H9 (cell line): Measurements from ENCODE around the gene GLYR1. TPM values are rescaled to one million over a fixed set of nuclear protein-coding genes. Genes with fewer than 3 reads are reported as not detected.

Source experiments
- DNase-seq: peaks from one replicate; pipeline ENCODE4 v3.0.0-alpha.2; 2017
- H2AFZ ChIP-seq: one replicate; pipeline ENCODE4 v1.6.1; 2013; ENCODE audit warnings: mild to moderate bottlenecking, low read length, control low read depth, moderate library complexity
- H2AK5ac ChIP-seq: 2 replicates; pipeline ENCODE4 v1.6.1; 2013; ENCODE audit warnings: low read length, control low read depth, mixed read lengths; ENCODE audit not compliant: insufficient read length
- H2BK120ac ChIP-seq: one replicate; pipeline ENCODE4 v1.6.1; 2013; ENCODE audit warnings: low read depth, mild to moderate bottlenecking, low read length, control low read depth, inconsistent platforms; ENCODE audit not compliant: poor library complexity, severe bottlenecking
- H2BK12ac ChIP-seq: 2 replicates; pipeline ENCODE4 v1.6.1; 2013; ENCODE audit warnings: low read length, control low read depth, mixed read lengths, low read depth; ENCODE audit not compliant: insufficient read length
- H2BK15ac ChIP-seq: 2 replicates; pipeline ENCODE4 v1.6.1; 2013; ENCODE audit warnings: low read depth, low read length, control low read depth
- H2BK20ac ChIP-seq: one replicate; pipeline ENCODE4 v1.6.1; 2013; ENCODE audit warnings: low read depth, mild to moderate bottlenecking, low read length, control low read depth, inconsistent platforms; ENCODE audit not compliant: poor library complexity, severe bottlenecking
- H2BK5ac ChIP-seq: 2 replicates; pipeline ENCODE4 v1.6.1; 2013; ENCODE audit warnings: low read length, control low read depth, mixed read lengths; ENCODE audit not compliant: insufficient read length
- H3K14ac ChIP-seq: 2 replicates; pipeline ENCODE4 v1.6.1; 2013; ENCODE audit warnings: low read length, control low read depth; ENCODE audit not compliant: insufficient read depth
- H3K18ac ChIP-seq: 2 replicates; pipeline ENCODE4 v1.6.1; 2013; ENCODE audit warnings: low read depth, mild to moderate bottlenecking, mixed read lengths, low read length, control low read depth; ENCODE audit not compliant: insufficient read length
- H3K23ac ChIP-seq: 2 replicates; pipeline ENCODE4 v1.6.1; 2013; ENCODE audit warnings: low read length, control low read depth, mixed read lengths, low read depth; ENCODE audit not compliant: insufficient read length
- H3K23me2 ChIP-seq: 2 replicates; pipeline ENCODE4 v1.6.1; 2013; ENCODE audit warnings: low read depth, mild to moderate bottlenecking, mixed read lengths, low read length, control low read depth; ENCODE audit not compliant: insufficient read length, poor library complexity, severe bottlenecking
- H3K27ac ChIP-seq: 2 replicates; pipeline ENCODE4 v1.5.1; 2013; ENCODE audit warnings: low read length, control low read depth, mixed read lengths, low read depth; ENCODE audit not compliant: insufficient read length
- H3K27me3 ChIP-seq: 2 replicates; pipeline ENCODE4 v1.6.1; 2013; ENCODE audit warnings: low read length, control low read depth, inconsistent platforms; ENCODE audit not compliant: insufficient read depth
- H3K4ac ChIP-seq: 2 replicates; pipeline ENCODE4 v1.6.1; 2013; ENCODE audit warnings: low read depth, mild to moderate bottlenecking, control low read depth, inconsistent platforms, low read length, moderate library complexity
- H3K4me1 ChIP-seq: 2 replicates; pipeline ENCODE4 v1.6.1; 2013; ENCODE audit warnings: low read length, control low read depth, inconsistent platforms; ENCODE audit not compliant: insufficient read depth
- H3K4me2 ChIP-seq: 2 replicates; pipeline ENCODE4 v1.6.1; 2013; ENCODE audit warnings: low read length, control low read depth, mixed read lengths; ENCODE audit not compliant: insufficient read length, insufficient read depth
- H3K56ac ChIP-seq: 2 replicates; pipeline ENCODE4 v1.6.1; 2013; ENCODE audit warnings: low read depth, mild to moderate bottlenecking, mixed read lengths, low read length, control low read depth; ENCODE audit not compliant: insufficient read length
- H3K79me1 ChIP-seq: 2 replicates; pipeline ENCODE4 v1.6.1; 2013; ENCODE audit warnings: low read depth, mild to moderate bottlenecking, moderate library complexity, low read length, control low read depth, inconsistent platforms; ENCODE audit not compliant: insufficient read depth, poor library complexity, severe bottlenecking
- H3K79me2 ChIP-seq: 2 replicates; pipeline ENCODE4 v1.6.1; 2013; ENCODE audit warnings: low read length, control low read depth, inconsistent platforms; ENCODE audit not compliant: insufficient read depth
- H3K9ac ChIP-seq: 2 replicates; pipeline ENCODE4 v1.6.1; 2013; ENCODE audit warnings: low read length, control low read depth, mixed read lengths; ENCODE audit not compliant: insufficient read length; ENCODE audit errors: extremely low read depth
- H3K9me3 ChIP-seq: one replicate; pipeline ENCODE4 v1.6.1; 2013; ENCODE audit warnings: low read depth, low read length, inconsistent platforms; ENCODE audit not compliant: control insufficient read depth
- H3T11ph ChIP-seq: one replicate; pipeline ENCODE4 v1.6.1; 2013; ENCODE audit warnings: mild to moderate bottlenecking, low read length, control low read depth, inconsistent platforms
- H4K20me1 ChIP-seq: one replicate; pipeline ENCODE4 v1.6.1; 2013; ENCODE audit not compliant: control insufficient read depth, insufficient read length, insufficient read depth
- H4K5ac ChIP-seq: 2 replicates; pipeline ENCODE4 v1.6.1; 2013; ENCODE audit warnings: low read depth, mild to moderate bottlenecking, mixed read lengths, low read length, control low read depth; ENCODE audit not compliant: insufficient read length
- H4K8ac ChIP-seq: replicated peaks from 2 replicates; pipeline ENCODE4 v1.6.1; 2013; ENCODE audit warnings: low read length, control low read depth, mixed read lengths, low read depth; ENCODE audit not compliant: insufficient read length
- H4K91ac ChIP-seq: 2 replicates; pipeline ENCODE4 v1.6.1; 2013; ENCODE audit warnings: low read depth, mild to moderate bottlenecking, moderate library complexity, mixed read lengths, low read length, control low read depth; ENCODE audit not compliant: insufficient read length
- H3K27ac Mint-ChIP-seq, 3 experiments: 2 replicates in 2 of 3; 3 replicates in 1 of 3; pipeline ENCODE4 v1.8.0; 2020 to 2021; ENCODE audit warnings: mixed read lengths in 3 of 3, mild to moderate bottlenecking in 1 of 3, moderate library complexity in 1 of 3
- H3K27me3 Mint-ChIP-seq: 2 replicates; pipeline ENCODE4 v1.8.0; 2021; ENCODE audit warnings: low read depth, mild to moderate bottlenecking, moderate library complexity, mixed read lengths
- H3K36me3 Mint-ChIP-seq, 3 experiments: 2 replicates in 2 of 3; 3 replicates in 1 of 3; pipeline ENCODE4 v1.8.0; 2020 to 2021; ENCODE audit warnings: low read depth in 3 of 3, mixed read lengths in 3 of 3; ENCODE audit not compliant: insufficient read depth in 1 of 3
- H3K4me1 Mint-ChIP-seq, 2 experiments: 2 replicates each; pipeline ENCODE4 v1.8.0; 2020; ENCODE audit warnings: mixed read lengths in 2 of 2
- H3K4me3 Mint-ChIP-seq, 2 experiments: 2 replicates in 1 of 2; 3 replicates in 1 of 2; pipeline ENCODE4 v1.8.0; 2020 to 2021; ENCODE audit warnings: mild to moderate bottlenecking in 2 of 2, mixed read lengths in 2 of 2, moderate library complexity in 1 of 2
- H3K9me3 Mint-ChIP-seq, 2 experiments: 2 replicates in 1 of 2; 3 replicates in 1 of 2; pipeline ENCODE4 v1.8.0; 2020; ENCODE audit warnings: mild to moderate bottlenecking in 2 of 2, mixed read lengths in 2 of 2, moderate library complexity in 1 of 2
- WGBS: extraction: QIAGEN DNeasy Blood & Tissue Kit; methylation state at CpG from one replicate; pipeline ENCODE4 v1.1.7; 2013; ENCODE audit warnings: missing lambda C conversion rate, low lambda C conversion rate, mixed read lengths; ENCODE audit not compliant: insufficient read length; ENCODE audit errors: extremely low coverage; 5-methylcytosine and 5-hydroxymethylcytosine counted together
- total RNA-seq: library from RNA; stranded (reverse); gene quantifications from 2 replicates; pipeline ENCODE4 v1.2.1, GENCODE V29; 2021
- TF ChIP-seq, protein P1 (sequence below): fragments of 200-600 bp; sonication (generic); conservative IDR thresholded peaks from 3 replicates; pipeline ENCODE4 v1.8.0; 2021; ENCODE audit warnings: antibody characterized with exemption, mild to moderate bottlenecking

The GLYR1 gene
- total RNA-seq, 1 experiment from 2014 or later: 114 TPM

DNA sequence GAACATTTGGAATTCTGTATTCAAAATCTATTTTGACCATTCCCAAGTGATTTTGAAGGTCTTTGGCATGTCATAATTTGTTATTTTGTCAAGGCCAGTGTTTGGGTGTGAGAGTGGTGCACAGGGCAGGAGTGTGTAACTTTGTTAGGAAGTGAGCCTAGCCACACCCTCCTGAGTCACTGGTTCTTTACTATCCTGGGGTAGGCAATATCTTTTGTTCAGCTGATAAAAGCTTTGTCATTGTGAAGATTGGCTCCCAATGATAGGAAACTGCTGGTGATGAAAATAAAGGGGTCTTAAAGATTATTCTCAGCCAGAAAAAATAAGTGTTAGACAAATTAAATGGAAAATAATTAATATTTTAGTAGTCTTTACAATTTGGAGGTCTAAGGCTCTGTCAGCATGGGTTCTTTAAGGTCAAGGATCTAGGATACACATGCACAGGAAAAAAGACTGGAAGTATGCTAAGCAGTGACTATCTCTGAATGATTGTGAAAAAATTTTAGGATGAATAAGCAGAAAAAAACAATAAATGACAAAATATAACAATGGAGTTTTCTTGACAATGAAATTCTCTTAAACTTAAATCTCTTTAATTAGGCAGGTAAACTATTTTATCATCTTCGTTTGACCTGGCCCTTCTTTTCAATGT, 5.3 kb upstream of the GLYR1 start:
- Histone ChIP-seq H2AK5ac (no peak overlapping the region), H4K20me1 (no peaks in the 10 kb centered on the region), H4K91ac (no peak overlapping the region), H2BK5ac (no peak overlapping the region), H3K14ac (no peak overlapping the region), H3K4ac (no peak overlapping the region), H3K9ac (no peak overlapping the region), H3K9me3 (no peaks in the 10 kb centered on the region), H3K4me1 (no peaks in the 10 kb centered on the region), H3K18ac (no peak overlapping the region), H3K23me2 (peaks cover 11% of the 10 kb centered on the region), H3K27ac (no peak overlapping the region), H3K56ac (no peak overlapping the region), H3K79me1 (peaks cover 11% of the 10 kb centered on the region), H2BK20ac (no peak overlapping the region), H2BK120ac (no peak overlapping the region), H3K79me2 (peaks cover 21% of the 10 kb centered on the region; the same call in 1 of the 2 replicates), H2BK15ac (no peak overlapping the region), H3K27me3 (no peaks in the 10 kb centered on the region), H4K5ac (no peak overlapping the region), H3K4me2 (no peak overlapping the region), H3K23ac (no peak overlapping the region), H4K8ac (no peak overlapping the region), H2AFZ (no peak overlapping the region), H2BK12ac (no peak overlapping the region), H3T11ph (no peak overlapping the region)
- H3K4me1 Mint-ChIP-seq: peaks cover 14 to 21% of the 10 kb centered on the region in 2 experiments
- H3K27ac Mint-ChIP-seq: peak overlapping the region; percentile 44 to 58 (median 56); a peak in 2 of 7 replicates
- no peaks in the 10 kb centered on the region for H3K27me3 Mint-ChIP-seq
- WGBS: no CpG with 5 or more reads among the region's 1 CpG
- H3K4me3 Mint-ChIP-seq: no peak overlapping the region
- TF ChIP-seq, protein P1, sequence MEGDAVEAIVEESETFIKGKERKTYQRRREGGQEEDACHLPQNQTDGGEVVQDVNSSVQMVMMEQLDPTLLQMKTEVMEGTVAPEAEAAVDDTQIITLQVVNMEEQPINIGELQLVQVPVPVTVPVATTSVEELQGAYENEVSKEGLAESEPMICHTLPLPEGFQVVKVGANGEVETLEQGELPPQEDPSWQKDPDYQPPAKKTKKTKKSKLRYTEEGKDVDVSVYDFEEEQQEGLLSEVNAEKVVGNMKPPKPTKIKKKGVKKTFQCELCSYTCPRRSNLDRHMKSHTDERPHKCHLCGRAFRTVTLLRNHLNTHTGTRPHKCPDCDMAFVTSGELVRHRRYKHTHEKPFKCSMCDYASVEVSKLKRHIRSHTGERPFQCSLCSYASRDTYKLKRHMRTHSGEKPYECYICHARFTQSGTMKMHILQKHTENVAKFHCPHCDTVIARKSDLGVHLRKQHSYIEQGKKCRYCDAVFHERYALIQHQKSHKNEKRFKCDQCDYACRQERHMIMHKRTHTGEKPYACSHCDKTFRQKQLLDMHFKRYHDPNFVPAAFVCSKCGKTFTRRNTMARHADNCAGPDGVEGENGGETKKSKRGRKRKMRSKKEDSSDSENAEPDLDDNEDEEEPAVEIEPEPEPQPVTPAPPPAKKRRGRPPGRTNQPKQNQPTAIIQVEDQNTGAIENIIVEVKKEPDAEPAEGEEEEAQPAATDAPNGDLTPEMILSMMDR: no peak
- no peaks in the 10 kb centered on the region for H3K9me3 Mint-ChIP-seq
- DNase-seq: no peak
- peaks cover 15 to 44% (median 39%) of the 10 kb centered on the region in 3 experiments; a peak in 6 of 7 replicates for H3K36me3 Mint-ChIP-seq
